Mesothelial cell of epicardium (in vitro differentiated cells): ENCODE results near the gene RPL21. TPM values are rescaled to one million over a fixed set of nuclear protein-coding genes. Genes with fewer than 3 reads are reported as not detected.

Source experiments
- DNase-seq, 2 experiments: peaks; one replicate each; pipeline ENCODE4 v3.0.0; 2021; ENCODE audit warnings: low spot score in 2 of 2; ENCODE audit not compliant: unreplicated experiment in 2 of 2
- H3K27ac Mint-ChIP-seq: 2 replicates; pipeline ENCODE4 v1.8.0; 2021; ENCODE audit warnings: mixed read lengths
- H3K27me3 Mint-ChIP-seq: 2 replicates; pipeline ENCODE4 v1.8.0; 2021; ENCODE audit warnings: low read depth, mixed read lengths
- H3K36me3 Mint-ChIP-seq: 2 replicates; pipeline ENCODE4 v1.8.0; 2021; ENCODE audit warnings: mixed read lengths
- H3K4me1 Mint-ChIP-seq: 2 replicates; pipeline ENCODE4 v1.8.0; 2021; ENCODE audit warnings: mixed read lengths
- H3K4me3 Mint-ChIP-seq: 2 replicates; pipeline ENCODE4 v1.8.0; 2021; ENCODE audit warnings: mild to moderate bottlenecking, moderate library complexity, mixed read lengths
- H3K9me3 Mint-ChIP-seq: 2 replicates; pipeline ENCODE4 v1.8.0; 2021; ENCODE audit warnings: mixed read lengths
- CTCF ChIP-seq: fragments of 200-600 bp; sonication (generic); IDR thresholded peaks from one replicate; pipeline ENCODE4 v1.5.0; 2021; ENCODE audit warnings: antibody characterized with exemption; ENCODE audit not compliant: unreplicated experiment
- total RNA-seq: library from RNA; stranded (reverse); gene quantifications from 3 replicates; pipeline ENCODE4 v1.2.1, GENCODE V29; 2021

Gene RPL21
- total RNA-seq, 1 donor from 2014 or later: 851 TPM

- peaks cover 1% of the 10 kb centered on the region for H3K27me3 Mint-ChIP-seq
- TF ChIP-seq CTCF: no peak
- H3K36me3 Mint-ChIP-seq: no peaks in the 10 kb centered on the region
- DNase-seq: no peak
- no peak overlapping the region for H3K4me3 Mint-ChIP-seq
- H3K27ac Mint-ChIP-seq: no peak overlapping the region
- no peaks in the 10 kb centered on the region for H3K9me3 Mint-ChIP-seq
- H3K4me1 Mint-ChIP-seq: peaks cover 46% of the 10 kb centered on the region
Measured at GRCh38 chr13:27274631-27275030, 23.3 kb downstream of the RPL21 start.

GRCh38 chr13:27276188-27276587 lies 24.8 kb downstream of the RPL21 start:
- no peak overlapping the region for H3K4me3 Mint-ChIP-seq
- no peak for DNase-seq
- TF ChIP-seq CTCF: no peak
- no peaks in the 10 kb centered on the region for H3K36me3 Mint-ChIP-seq
- H3K27ac Mint-ChIP-seq: no peak overlapping the region
- peaks cover 42% of the 10 kb centered on the region for H3K4me1 Mint-ChIP-seq
- no peaks in the 10 kb centered on the region for H3K9me3 Mint-ChIP-seq
- peaks cover 1% of the 10 kb centered on the region for H3K27me3 Mint-ChIP-seq

- Mint-ChIP-seq H3K4me1 (peaks cover 14% of the 10 kb centered on the region), H3K9me3 (no peaks in the 10 kb centered on the region), H3K27me3 (no peaks in the 10 kb centered on the region), H3K36me3 (no peaks in the 10 kb centered on the region), H3K27ac (no peak overlapping the region), H3K4me3 (no peak overlapping the region)
- TF ChIP-seq CTCF: no peak
- no peak for DNase-seq
Measured at GRCh38 chr13:27279506-27279905, 28.1 kb downstream of the RPL21 start.

- Mint-ChIP-seq H3K4me3 (no peak overlapping the region), H3K9me3 (no peaks in the 10 kb centered on the region), H3K27ac (no peak overlapping the region), H3K27me3 (no peaks in the 10 kb centered on the region), H3K36me3 (no peaks in the 10 kb centered on the region), H3K4me1 (peaks cover 9% of the 10 kb centered on the region)
- no peak for TF ChIP-seq CTCF
- DNase-seq: no peak
Measured at GRCh38 chr13:27280009-27280656, 28.8 kb downstream of the RPL21 start.

GRCh38 chr13:27280841-27281240 lies 29.5 kb downstream of the RPL21 start:
- peaks cover 5% of the 10 kb centered on the region for H3K4me1 Mint-ChIP-seq
- no peaks in the 10 kb centered on the region for H3K36me3 Mint-ChIP-seq
- H3K27me3 Mint-ChIP-seq: no peaks in the 10 kb centered on the region
- no peak for DNase-seq
- no peak overlapping the region for H3K27ac Mint-ChIP-seq
- no peaks in the 10 kb centered on the region for H3K9me3 Mint-ChIP-seq
- no peak overlapping the region for H3K4me3 Mint-ChIP-seq
- no peak for TF ChIP-seq CTCF

- no peak for DNase-seq
- no peaks in the 10 kb centered on the region for H3K9me3 Mint-ChIP-seq
- H3K27me3 Mint-ChIP-seq: no peaks in the 10 kb centered on the region
- no peak for TF ChIP-seq CTCF
- H3K36me3 Mint-ChIP-seq: no peaks in the 10 kb centered on the region
- no peak overlapping the region for H3K27ac Mint-ChIP-seq
- H3K4me1 Mint-ChIP-seq: no peaks in the 10 kb centered on the region
- no peak overlapping the region for H3K4me3 Mint-ChIP-seq
Measured at GRCh38 chr13:27281420-27281819, 30.1 kb downstream of the RPL21 start.
